Stimulated activated naive CD8-positive, alpha-beta T cell treated with anti-CD3 and anti-CD28 coated beads, Interleukin-15, amount 100 ng/mL, for 72 hours (primary cell): ENCODE measurements around the gene C22orf31.
A peak's percentile ranks its signal among the peaks of the same experiment; 100 is the strongest.

Experiments used
- ATAC-seq: fragments of 150-1000 bp; cut with Tn5 transposase; 2 replicates; pipeline ENCODE4 v1.10.0; 2021; ENCODE audit warnings: mild to moderate bottlenecking, moderate library complexity
- DNase-seq, 2 donors: peaks; one replicate each; pipeline ENCODE4 v3.0.0; 2021 to 2022
- H3K27ac Mint-ChIP-seq, 2 donors: one replicate each; pipeline ENCODE4 v1.8.0; 2022; ENCODE audit warnings: mild to moderate bottlenecking in 2 of 2, mixed read lengths in 2 of 2, moderate library complexity in 2 of 2
- H3K27me3 Mint-ChIP-seq: one replicate; pipeline ENCODE4 v1.8.0; 2022; ENCODE audit warnings: mixed read lengths
- H3K4me1 Mint-ChIP-seq: one replicate; pipeline ENCODE4 v1.8.0; 2022; ENCODE audit warnings: mild to moderate bottlenecking, mixed read lengths
- H3K4me3 Mint-ChIP-seq, 2 donors: one replicate each; pipeline ENCODE4 v1.8.0; 2022; ENCODE audit warnings: mild to moderate bottlenecking in 2 of 2, mixed read lengths in 2 of 2, moderate library complexity in 1 of 2
- H3K9me3 Mint-ChIP-seq, 2 donors: one replicate each; pipeline ENCODE4 v1.8.0; 2022; ENCODE audit warnings: mixed read lengths in 2 of 2

Gene C22orf31

DNA sequence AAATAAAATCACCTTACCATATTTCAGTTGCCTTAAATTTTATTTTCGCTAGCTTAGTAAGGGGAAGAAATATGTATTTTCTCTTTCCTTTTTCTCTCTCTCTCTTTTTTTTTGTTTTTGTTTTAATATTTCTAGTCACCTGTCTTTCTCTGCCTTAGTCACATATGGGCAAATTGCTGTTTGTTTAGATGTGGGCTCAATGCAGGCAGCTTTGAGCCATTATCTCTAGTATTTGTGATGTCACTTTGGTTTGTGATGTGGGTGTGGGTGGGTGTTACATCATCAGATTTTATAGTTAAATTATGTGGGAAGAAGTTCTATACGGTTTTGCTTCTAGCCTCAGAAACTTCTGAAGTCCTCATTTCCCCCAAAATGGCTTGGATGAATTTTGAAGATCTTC, at the start of gene C22orf31:
Gene C22orf31 (minus strand): TSS at position 59 of the 400 bp plus-strand sequence. CDS start 39 bp downstream, at position 20.
- Mint-ChIP-seq H3K27ac (peak within 1 kb of the TSS in 1 of 2 donors; percentile 28), H3K9me3 (no peaks in the 10 kb centered on the region), H3K4me3 (no peak within 1 kb of the TSS), H3K4me1 (peaks cover 16% of the 10 kb centered on the region), H3K27me3 (peaks cover 53% of the 10 kb centered on the region)
- ATAC-seq (no peak), DNase-seq (no peak)

DNA sequence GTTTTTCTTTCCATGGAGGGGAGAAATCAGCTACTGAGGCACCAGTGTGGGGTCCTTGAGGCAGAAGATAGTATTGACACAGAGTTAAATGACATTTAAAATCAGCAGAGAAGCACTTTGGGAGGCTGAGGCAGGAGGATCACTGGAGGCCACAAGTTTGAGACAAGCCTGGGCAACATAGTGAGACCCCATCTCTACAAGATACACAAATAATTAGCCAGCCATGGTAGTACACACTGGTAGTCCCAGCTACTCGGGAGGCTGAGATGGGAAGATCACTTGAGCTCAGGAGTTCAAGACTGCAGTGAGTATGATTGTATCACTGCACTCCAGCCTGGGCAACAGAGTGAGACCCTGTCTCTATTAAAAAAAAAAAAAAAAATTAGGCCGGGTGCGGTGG, 49.3 kb upstream of the C22orf31 start:
- Mint-ChIP-seq H3K9me3 (no peaks in the 10 kb centered on the region), H3K27ac (no peak overlapping the region), H3K4me3 (no peak overlapping the region), H3K4me1 (no peaks in the 10 kb centered on the region), H3K27me3 (peaks cover 43% of the 10 kb centered on the region)
- DNase-seq (no peak), ATAC-seq (no peak)

DNA sequence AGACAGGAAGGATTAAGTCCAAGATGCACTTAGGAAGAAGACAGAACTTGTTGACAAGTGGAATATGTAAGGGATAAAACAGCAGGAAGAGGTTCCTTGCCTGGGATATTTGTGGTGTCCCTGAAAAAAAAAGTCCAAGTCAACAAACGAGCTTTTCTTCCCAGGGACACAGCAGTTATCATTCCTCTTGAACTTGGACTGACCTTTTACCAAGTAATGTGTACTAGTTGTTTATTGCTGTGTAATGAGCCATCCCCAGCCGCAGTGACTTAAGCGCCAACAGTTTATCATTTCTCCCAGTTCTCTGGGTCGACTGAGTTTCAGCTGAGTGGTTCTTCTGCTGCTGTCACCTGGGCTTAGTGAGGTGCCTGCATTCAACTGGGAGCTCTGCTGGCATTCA, 48.2 kb upstream of the C22orf31 start:
- H3K4me3 Mint-ChIP-seq: no peak overlapping the region
- DNase-seq (no peak), ATAC-seq (no peak)
- H3K4me1 Mint-ChIP-seq: no peaks in the 10 kb centered on the region
- peaks cover 32% of the 10 kb centered on the region for H3K27me3 Mint-ChIP-seq
- H3K9me3 Mint-ChIP-seq: no peaks in the 10 kb centered on the region
- no peak overlapping the region for H3K27ac Mint-ChIP-seq

DNA sequence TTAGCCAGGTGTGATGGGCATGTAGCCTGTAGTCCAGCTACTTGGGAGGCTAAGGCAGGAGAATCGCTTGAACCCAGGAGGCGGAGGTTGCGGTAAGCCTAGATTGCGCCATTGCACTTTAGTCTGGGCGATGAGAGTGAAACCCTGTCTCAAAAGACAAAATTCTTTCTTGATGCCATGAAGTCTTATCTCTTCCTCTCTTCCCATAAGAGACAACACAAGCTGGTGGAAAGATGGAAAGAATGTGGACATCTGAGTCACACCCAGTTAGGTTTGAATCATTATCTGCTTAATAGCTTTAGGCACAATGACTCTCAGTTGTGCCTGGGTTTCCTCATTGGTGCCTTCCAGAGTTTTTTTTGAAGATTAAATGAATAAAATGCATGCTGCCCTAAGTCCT, 46.5 kb upstream of the C22orf31 start:
- H3K27ac Mint-ChIP-seq: no peak overlapping the region
- H3K9me3 Mint-ChIP-seq: no peaks in the 10 kb centered on the region
- H3K27me3 Mint-ChIP-seq: peaks cover 18% of the 10 kb centered on the region
- no peak for DNase-seq
- H3K4me3 Mint-ChIP-seq: no peak overlapping the region
- no peaks in the 10 kb centered on the region for H3K4me1 Mint-ChIP-seq
- no peak for ATAC-seq

DNA sequence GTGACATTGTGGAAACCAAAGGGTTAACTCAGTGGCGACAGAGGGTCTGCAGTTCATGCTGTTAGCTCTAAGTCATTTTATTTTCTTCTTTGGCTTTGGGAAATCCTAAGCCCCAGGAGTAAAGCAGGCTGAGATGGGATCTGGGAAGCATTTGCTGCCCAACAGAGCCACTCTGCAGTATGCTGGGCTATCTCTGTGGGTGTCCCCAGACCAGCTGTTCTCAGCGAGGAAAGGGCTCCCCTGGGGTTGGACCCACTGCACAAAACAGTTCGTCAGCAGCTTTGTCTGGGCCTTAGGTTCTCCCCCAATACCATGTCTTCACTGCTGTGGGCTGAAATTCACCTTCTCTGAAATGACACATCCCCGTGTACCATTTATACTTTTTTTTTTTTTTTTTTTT, 45.2 kb upstream of the C22orf31 start:
- Mint-ChIP-seq H3K9me3 (no peaks in the 10 kb centered on the region), H3K27me3 (peaks cover 18% of the 10 kb centered on the region), H3K4me3 (no peak overlapping the region), H3K27ac (no peak overlapping the region), H3K4me1 (no peaks in the 10 kb centered on the region)
- DNase-seq: no peak
- ATAC-seq: no peak

DNA sequence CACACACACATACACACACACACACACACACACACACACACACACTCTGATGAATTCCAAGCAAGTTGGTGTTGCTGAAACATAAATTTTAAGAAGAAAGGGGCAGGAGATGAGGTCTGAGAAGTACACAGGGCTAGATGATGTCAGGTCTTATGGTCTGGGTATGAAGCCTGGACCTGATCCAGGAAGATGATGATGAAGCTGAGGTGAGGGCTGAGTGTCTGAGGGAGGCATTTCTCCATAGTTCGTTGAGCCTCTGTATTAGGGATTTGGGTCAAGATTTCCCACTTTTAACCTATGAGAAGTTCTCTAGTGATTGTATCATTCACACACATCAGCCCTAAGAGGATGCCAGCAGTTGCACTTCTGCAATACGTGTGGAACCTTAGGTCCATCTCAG, 43.8 kb upstream of the C22orf31 start:
- H3K4me1 Mint-ChIP-seq: no peaks in the 10 kb centered on the region
- H3K9me3 Mint-ChIP-seq: no peaks in the 10 kb centered on the region
- ATAC-seq: no peak
- no peak overlapping the region for H3K4me3 Mint-ChIP-seq
- peaks cover 13% of the 10 kb centered on the region for H3K27me3 Mint-ChIP-seq
- peak overlapping the region in 1 of 2 donors; percentile 57 for H3K27ac Mint-ChIP-seq
- no peak for DNase-seq

DNA sequence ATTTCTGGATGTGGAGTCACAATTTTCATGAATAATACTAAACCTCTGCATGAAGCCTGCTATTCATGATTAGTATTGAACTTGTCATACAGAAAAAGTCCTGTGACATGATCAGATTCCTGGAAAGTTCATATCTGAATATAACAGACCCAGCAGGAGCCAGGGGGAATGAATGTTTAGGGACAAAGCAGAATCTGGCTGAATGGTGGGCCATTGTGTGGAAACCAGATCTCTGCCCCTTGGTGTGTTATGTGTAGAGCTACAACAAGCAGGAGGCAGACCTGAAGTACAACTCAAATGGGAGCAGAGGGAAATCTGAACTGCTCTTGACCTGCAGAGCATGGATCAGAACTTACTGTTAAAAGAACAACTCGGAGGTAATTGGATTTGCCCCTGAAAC, 41.5 kb upstream of the C22orf31 start:
- ATAC-seq (no peak), DNase-seq (no peak)
- Mint-ChIP-seq H3K4me1 (no peaks in the 10 kb centered on the region), H3K9me3 (no peaks in the 10 kb centered on the region), H3K27ac (no peak overlapping the region), H3K4me3 (no peak overlapping the region), H3K27me3 (no peaks in the 10 kb centered on the region)

DNA sequence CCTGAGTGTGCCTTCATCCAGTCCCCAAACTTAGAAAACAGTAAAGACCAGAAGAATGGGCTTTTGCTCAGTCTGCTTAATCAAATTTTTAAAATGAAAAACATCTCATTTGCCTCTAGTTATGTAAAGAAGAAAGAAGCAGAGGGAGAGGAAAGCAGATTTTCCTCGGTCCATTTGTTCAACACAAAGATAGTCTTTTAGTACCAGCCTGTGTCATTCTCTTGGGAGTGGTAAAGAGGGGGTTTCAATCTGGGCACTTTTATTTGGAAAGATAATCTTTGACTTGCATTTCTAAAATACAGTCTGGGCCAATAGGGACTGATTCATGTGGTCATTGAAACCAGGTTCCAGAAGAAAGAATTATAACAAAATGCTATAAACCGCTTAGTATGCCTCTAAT, 40.7 kb upstream of the C22orf31 start:
- no peaks in the 10 kb centered on the region for H3K9me3 Mint-ChIP-seq
- H3K4me1 Mint-ChIP-seq: no peaks in the 10 kb centered on the region
- H3K27ac Mint-ChIP-seq: no peak overlapping the region

DNA sequence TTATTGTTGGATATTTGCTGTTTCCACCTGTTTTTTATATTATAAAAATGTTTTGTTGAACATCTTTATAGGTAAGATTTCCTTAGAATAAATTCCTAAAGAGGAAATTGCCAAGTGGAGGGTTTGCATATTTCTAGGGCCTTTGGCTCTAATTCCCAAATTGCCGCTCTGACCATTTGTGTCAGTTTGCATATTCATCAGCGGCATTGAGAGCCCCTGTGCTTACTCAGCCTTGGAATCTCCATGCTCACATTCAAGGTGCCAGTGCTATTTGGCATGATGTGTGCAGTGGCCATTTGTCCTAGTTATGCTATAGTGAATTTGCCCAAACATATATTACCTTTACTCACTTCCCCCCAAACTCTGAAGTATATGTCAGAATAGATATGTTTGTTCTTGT, 36.7 kb upstream of the C22orf31 start:
- no peak overlapping the region for H3K4me3 Mint-ChIP-seq
- DNase-seq (no peak), ATAC-seq (no peak)
- no peaks in the 10 kb centered on the region for H3K9me3 Mint-ChIP-seq
- no peaks in the 10 kb centered on the region for H3K4me1 Mint-ChIP-seq
- peaks cover 22% of the 10 kb centered on the region for H3K27me3 Mint-ChIP-seq
- H3K27ac Mint-ChIP-seq: no peak overlapping the region

More for the DNA sequence above, 40.7 kb upstream of the C22orf31 start:
- ATAC-seq: no peak
- H3K27me3 Mint-ChIP-seq: no peaks in the 10 kb centered on the region
- no peak for DNase-seq
- no peak overlapping the region for H3K4me3 Mint-ChIP-seq

DNA sequence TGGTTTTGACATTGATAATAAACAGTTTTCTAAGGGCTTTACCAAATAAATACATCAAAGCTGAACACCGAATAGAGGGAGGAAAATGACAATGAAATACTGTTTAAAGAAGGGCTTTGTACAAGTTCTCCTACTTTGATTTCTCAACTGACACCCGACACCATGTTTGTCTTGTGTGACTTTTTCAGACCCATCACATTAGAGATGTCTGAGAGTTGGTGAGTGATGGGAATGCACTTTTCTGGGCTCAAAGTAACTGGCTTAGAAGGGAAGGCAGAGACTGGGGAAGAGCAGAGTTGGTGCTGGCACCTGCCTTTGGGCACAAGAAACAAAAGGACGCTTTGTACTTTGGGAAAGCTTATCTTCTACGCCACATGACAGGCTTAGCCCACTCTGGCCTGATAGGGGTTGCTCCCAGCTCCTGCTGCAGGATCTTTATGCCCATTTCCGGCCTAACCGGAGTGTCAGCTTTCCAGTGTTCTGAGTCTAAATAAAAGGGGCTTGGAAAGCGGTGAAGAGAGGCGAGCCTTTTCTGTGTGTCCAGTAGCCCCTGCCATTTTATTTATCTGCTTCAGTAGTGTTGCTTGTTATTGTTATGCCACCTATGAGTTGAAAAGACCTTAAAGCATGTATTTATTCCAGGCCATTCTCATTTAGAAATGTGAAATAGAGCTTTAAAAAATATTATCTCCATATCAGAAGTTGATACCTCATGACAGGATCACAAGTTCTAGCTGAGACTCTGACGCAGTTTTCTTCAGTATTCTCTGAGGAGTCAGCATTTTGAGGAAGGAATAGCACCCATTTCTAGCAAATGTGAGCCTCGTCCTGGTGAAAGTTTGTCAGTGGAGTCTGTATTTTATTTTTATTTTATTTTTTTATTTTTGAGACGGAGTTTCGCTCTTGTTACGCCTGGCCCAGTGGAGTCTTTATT, 35.4 kb upstream of the C22orf31 start:
- ATAC-seq (no peak), DNase-seq (no peak)
- Mint-ChIP-seq H3K27me3 (peaks cover 24% of the 10 kb centered on the region), H3K4me1 (no peaks in the 10 kb centered on the region), H3K27ac (no peak overlapping the region), H3K9me3 (no peaks in the 10 kb centered on the region), H3K4me3 (no peak overlapping the region)

DNA sequence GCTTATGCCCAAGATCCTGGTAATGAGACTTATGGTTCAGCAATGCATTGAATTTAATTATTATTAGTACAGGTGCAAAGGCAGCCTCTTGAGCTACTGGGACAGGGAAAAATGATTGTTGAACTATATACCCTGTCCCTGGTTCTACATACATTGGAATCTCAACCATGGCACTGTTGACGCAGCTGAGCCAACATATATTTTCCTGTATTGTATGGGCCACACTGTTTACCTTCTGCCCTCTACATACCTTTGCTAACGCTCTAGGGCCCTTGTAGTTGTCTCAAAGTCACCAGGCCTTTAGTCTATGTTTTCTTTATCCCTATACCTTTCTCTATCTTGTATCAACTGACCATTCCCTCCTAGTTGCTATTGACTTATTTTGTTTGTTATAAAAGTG, 33.8 kb upstream of the C22orf31 start:
- DNase-seq (no peak), ATAC-seq (no peak)
- H3K9me3 Mint-ChIP-seq: no peaks in the 10 kb centered on the region
- H3K4me3 Mint-ChIP-seq: no peak overlapping the region
- peaks cover 31% of the 10 kb centered on the region for H3K27me3 Mint-ChIP-seq
- no peaks in the 10 kb centered on the region for H3K4me1 Mint-ChIP-seq
- no peak overlapping the region for H3K27ac Mint-ChIP-seq

DNA sequence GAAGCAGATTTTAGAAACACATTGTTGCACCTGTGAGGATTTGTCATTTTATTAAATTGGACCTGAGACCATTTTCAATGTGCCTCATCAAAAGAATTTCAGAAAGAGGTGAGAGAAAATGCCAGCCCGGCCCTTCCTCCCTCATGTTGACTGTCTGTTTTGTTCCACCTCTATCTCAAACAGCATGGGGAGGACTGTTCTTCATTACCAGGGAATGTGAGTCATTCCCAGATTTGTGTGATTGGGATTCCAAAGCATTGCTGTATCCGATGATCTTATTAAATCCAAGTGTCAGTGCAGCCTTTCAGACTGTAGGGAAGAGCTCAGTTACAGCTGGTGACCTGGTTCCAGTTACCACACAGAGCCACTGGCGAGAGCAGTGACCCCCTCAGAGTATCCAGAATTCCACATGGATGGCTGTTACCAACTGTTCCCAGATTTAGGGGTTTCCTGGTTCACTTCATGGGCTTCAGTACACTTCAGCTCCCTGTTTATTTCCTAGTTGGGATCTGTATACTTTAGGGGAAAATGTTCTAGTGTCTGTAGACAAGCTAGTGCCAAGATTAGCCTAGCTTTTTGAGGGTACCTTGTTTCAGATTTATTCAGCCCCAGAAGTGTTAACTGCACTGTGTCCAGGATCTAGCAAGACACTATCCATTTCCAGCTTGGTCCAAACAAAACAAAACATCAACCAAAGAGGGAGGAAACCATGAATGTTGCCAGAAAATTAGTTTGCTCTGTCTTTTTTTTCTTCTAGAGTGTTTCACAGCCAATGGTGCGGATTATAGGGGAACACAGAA, 32.1 kb upstream of the C22orf31 start:
- no peak for DNase-seq
- H3K9me3 Mint-ChIP-seq: no peaks in the 10 kb centered on the region

DNA sequence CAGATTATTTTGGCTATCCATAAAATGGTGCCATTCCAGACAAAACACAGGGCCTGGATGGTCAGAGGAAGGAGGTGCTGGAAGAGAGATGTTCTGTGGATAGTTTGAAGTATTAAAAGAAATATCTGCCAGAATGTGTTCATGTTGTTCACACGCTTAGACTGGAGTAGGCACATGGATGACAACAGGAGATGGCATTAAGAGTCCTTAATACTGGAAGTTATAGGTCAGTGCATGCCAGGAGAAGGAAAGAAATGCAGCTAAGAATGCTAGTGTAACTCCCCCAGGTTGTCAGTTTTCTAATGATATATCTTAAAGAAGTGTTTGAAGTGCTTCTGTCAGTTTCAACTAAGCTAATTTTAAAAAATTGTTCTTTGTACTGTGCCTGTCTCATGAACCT, 31.4 kb upstream of the C22orf31 start:
- ATAC-seq (no peak), DNase-seq (no peak)
- Mint-ChIP-seq H3K27me3 (peaks cover 48% of the 10 kb centered on the region), H3K27ac (no peak overlapping the region), H3K4me3 (no peak overlapping the region), H3K9me3 (no peaks in the 10 kb centered on the region), H3K4me1 (no peaks in the 10 kb centered on the region)

More for the DNA sequence above, 32.1 kb upstream of the C22orf31 start:
- no peaks in the 10 kb centered on the region for H3K4me1 Mint-ChIP-seq
- H3K27ac Mint-ChIP-seq: no peak overlapping the region
- ATAC-seq: no peak
- peaks cover 46% of the 10 kb centered on the region for H3K27me3 Mint-ChIP-seq
- no peak overlapping the region for H3K4me3 Mint-ChIP-seq

DNA sequence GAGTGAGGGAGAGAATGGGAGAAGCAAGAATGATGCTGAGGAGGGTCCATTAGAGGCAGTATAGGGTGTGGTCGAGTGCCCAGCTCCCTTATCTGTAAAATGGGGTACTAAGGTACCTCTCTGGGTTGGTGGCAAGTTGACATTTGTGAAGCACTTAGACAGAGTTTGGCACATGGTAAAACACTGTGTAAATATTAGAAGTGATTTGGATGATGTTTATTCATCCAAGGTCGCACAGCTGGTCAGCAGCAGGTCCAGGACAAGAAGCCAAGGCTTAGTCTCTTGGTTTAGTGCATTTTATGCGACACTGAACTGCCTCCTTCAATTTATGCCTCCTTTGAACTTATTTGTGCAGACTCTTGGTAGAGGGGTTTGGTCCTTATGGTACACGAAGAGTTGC, 30.6 kb upstream of the C22orf31 start:
- H3K4me3 Mint-ChIP-seq: no peak overlapping the region
- H3K27ac Mint-ChIP-seq: no peak overlapping the region
- peaks cover 48% of the 10 kb centered on the region for H3K27me3 Mint-ChIP-seq
- no peaks in the 10 kb centered on the region for H3K9me3 Mint-ChIP-seq
- no peaks in the 10 kb centered on the region for H3K4me1 Mint-ChIP-seq
- ATAC-seq (no peak), DNase-seq (no peak)

DNA sequence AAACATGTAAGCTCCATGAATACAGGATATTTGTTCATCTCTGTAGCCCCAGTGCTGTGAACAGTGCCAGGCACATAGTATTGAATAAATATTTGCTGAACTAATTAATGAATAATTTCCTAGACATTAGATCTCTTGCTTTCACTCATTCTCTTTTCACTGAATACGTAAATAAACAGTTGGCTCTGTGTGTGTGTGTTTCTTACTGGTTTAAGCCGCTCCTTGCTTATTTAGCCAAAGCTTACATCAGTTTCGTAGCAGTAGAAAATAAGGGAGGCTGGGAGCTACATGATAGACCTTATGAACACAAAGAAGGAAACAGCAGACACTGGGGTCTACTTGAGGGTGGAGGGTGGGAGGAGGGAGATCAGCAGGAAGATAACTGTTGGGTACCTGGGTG, 28.4 kb upstream of the C22orf31 start:
- Mint-ChIP-seq H3K4me1 (no peaks in the 10 kb centered on the region), H3K27ac (no peak overlapping the region), H3K9me3 (no peaks in the 10 kb centered on the region), H3K4me3 (no peak overlapping the region), H3K27me3 (peaks cover 41% of the 10 kb centered on the region)
- no peak for DNase-seq
- no peak for ATAC-seq

DNA sequence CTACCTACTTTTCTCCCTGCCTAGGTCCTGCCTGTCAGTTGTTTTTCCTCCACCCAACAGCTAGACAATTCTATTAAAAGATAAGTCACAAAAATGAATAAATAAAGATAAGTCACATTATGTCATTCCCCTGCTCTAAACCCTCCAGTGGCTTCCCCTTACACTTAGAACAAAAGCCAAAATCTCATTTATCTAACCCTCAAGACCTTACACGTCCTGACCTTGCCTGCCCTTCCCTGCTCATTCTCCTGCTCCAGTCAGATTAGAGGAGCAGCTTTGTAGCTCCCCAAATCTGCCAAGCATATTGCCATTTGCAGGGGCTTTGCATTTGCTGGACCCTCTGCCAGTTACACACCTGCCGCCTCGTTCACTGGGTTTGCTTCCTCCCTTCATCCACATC, 27.9 kb upstream of the C22orf31 start:
- Mint-ChIP-seq H3K27me3 (peaks cover 38% of the 10 kb centered on the region), H3K27ac (no peak overlapping the region), H3K4me1 (no peaks in the 10 kb centered on the region), H3K9me3 (no peaks in the 10 kb centered on the region), H3K4me3 (no peak overlapping the region)
- ATAC-seq (no peak), DNase-seq (no peak)
